Thymus (tissue), 2 donors: Measurements from ENCODE around the gene FZR1. TPM values are rescaled to one million over a fixed set of nuclear protein-coding genes. Genes with fewer than 3 reads are reported as not detected.

Experiments used
- polyA plus RNA-seq: library from polyadenylated mRNA; stranded (reverse); fragments of 200-250 nt; gene quantifications from one replicate; pipeline ENCODE4 v1.2.3, GENCODE V29; 2013
- total RNA-seq: library from RNA; stranded (reverse); fragments of 120-200 nt; gene quantifications from one replicate; pipeline ENCODE4 v1.2.4, GENCODE V29; 2013
- donor health status: healthy.

The FZR1 gene
- total and polyA plus RNA-seq, 2 donors = 18.6 to 26.2 TPM

Other genes starting within 250 kb of the FZR1 start
- 2.1 TPM for gene NFIC, start 139.7 kb upstream of the FZR1 start, total RNA-seq
- gene NFIC, start 139.7 kb upstream of the FZR1 start, polyA plus RNA-seq = 17.0 TPM
- 38.6 TPM for gene SMIM24, start 25.8 kb upstream of the FZR1 start, total RNA-seq
- gene SMIM24, start 25.8 kb upstream of the FZR1 start, polyA plus RNA-seq = 74.7 TPM
- gene SMIM44, start 22.9 kb upstream of the FZR1 start, total RNA-seq = not detected
- not detected for gene SMIM44, start 22.9 kb upstream of the FZR1 start, polyA plus RNA-seq
- 8.5 TPM for gene DOHH, start 5.6 kb upstream of the FZR1 start, total RNA-seq
- gene DOHH, start 5.6 kb upstream of the FZR1 start, polyA plus RNA-seq = 8.8 TPM
- 0.61 TPM for gene TEKTIP1, start 32.9 kb downstream of the FZR1 start, total RNA-seq
- 4.9 TPM for gene TEKTIP1, start 32.9 kb downstream of the FZR1 start, polyA plus RNA-seq
- 47.5 TPM for gene MFSD12, start 51.3 kb downstream of the FZR1 start, total RNA-seq
- 76.0 TPM for gene MFSD12, start 51.3 kb downstream of the FZR1 start, polyA plus RNA-seq
- 116 TPM for gene HMG20B, start 66.6 kb downstream of the FZR1 start, total RNA-seq
- 111 TPM for gene HMG20B, start 66.6 kb downstream of the FZR1 start, polyA plus RNA-seq
- gene GIPC3, start 79.2 kb downstream of the FZR1 start, total RNA-seq = 0.52 TPM
- gene GIPC3, start 79.2 kb downstream of the FZR1 start, polyA plus RNA-seq = 0.91 TPM
- gene TBXA2R, start 100.6 kb downstream of the FZR1 start, total RNA-seq = 0.28 TPM
- gene TBXA2R, start 100.6 kb downstream of the FZR1 start, polyA plus RNA-seq = 1.2 TPM
- gene CACTIN, start 120.5 kb downstream of the FZR1 start, total RNA-seq = 24.4 TPM
- gene CACTIN, start 120.5 kb downstream of the FZR1 start, polyA plus RNA-seq = 20.4 TPM
- gene PIP5K1C, start 194.2 kb downstream of the FZR1 start, total RNA-seq = 3.4 TPM
- gene PIP5K1C, start 194.2 kb downstream of the FZR1 start, polyA plus RNA-seq = 14.0 TPM
- gene TJP3, start 202.1 kb downstream of the FZR1 start, total RNA-seq = 1.4 TPM
- gene TJP3, start 202.1 kb downstream of the FZR1 start, polyA plus RNA-seq = 3.3 TPM